Activated naive CD4-positive, alpha-beta T cell treated with anti-CD3 and anti-CD28 coated beads, Interleukin-2, amount 50 U/mL, for 24 hours (primary cell): ENCODE measurements around the gene TRMT10B.
A peak's percentile ranks its signal among the peaks of the same experiment; 100 is the strongest.

ENCODE experiments used
- H3K27ac Mint-ChIP-seq: one replicate; pipeline ENCODE4 v1.8.0; 2021; ENCODE audit warnings: mild to moderate bottlenecking, mixed read lengths
- H3K27me3 Mint-ChIP-seq: one replicate; pipeline ENCODE4 v1.8.0; 2021; ENCODE audit warnings: mixed read lengths
- H3K36me3 Mint-ChIP-seq: one replicate; pipeline ENCODE4 v1.8.0; 2021; ENCODE audit warnings: mixed read lengths
- H3K4me1 Mint-ChIP-seq: one replicate; pipeline ENCODE4 v1.8.0; 2021; ENCODE audit warnings: mixed read lengths
- H3K4me3 Mint-ChIP-seq: one replicate; pipeline ENCODE4 v1.8.0; 2021; ENCODE audit warnings: mild to moderate bottlenecking, mixed read lengths
- H3K9me3 Mint-ChIP-seq: one replicate; pipeline ENCODE4 v1.8.0; 2021; ENCODE audit warnings: mixed read lengths

The TRMT10B gene

DNA sequence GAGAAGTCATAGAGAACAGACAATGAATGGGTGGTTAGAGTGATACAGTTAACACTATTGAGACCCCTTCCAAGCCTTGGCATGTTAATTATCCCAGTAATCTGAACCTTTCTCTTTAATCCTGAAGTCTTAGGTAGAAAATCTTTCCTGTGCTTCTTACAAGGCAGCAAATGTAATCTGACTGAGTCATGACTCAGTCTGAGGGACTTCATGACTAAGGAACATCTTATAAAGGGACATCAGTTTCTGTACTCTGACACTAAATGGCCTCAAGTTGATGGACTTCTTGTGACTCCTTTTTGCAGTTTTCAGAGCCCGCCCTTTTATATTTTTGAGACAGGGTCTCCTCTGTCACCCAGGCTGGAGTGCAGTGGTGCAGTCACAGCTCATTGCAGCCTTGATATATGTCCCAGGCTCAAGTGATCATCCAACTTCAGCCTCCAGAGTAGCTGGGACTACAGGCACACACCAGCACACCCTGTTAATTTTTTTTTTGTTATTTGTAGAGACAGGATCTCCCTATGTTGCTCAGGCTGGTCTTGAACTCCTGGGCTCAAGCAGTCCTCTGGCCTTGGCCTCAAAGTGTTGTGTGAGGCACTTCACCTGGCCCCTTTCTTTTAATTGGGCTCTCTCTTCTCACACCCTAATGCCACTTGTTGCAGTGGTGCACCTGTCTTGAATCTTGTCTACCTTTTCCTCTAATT lies 21.8 kb downstream of the TRMT10B start:
- no peak overlapping the region for H3K27ac Mint-ChIP-seq
- H3K4me3 Mint-ChIP-seq, result no peak overlapping the region
- H3K36me3 Mint-ChIP-seq, result peaks cover 16% of the 10 kb centered on the region
- no peaks in the 10 kb centered on the region for H3K27me3 Mint-ChIP-seq
- H3K9me3 Mint-ChIP-seq, result no peaks in the 10 kb centered on the region
- H3K4me1 Mint-ChIP-seq, result peaks cover 5% of the 10 kb centered on the region

DNA sequence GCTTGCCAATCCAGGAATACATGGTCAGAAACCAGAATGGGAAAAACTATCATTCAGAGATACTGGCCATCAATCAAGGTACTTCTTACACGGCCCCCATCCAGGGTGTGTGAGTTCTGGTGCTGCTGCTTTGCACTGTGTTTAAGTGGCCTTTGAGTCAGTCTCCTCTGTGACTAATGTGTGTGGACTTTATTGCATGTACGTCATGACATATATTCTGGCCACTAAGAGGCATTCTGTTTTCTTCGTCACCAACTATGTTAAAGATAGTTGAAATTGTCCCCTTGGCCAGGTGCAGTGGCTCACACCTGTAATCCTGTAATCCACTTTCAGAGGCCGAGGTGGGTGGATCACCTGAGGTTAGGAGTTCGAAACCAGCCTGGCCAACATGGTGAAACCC lies 22.7 kb downstream of the TRMT10B start:
- H3K27me3 Mint-ChIP-seq, result no peaks in the 10 kb centered on the region
- H3K4me1 Mint-ChIP-seq, result peaks cover 15% of the 10 kb centered on the region
- H3K9me3 Mint-ChIP-seq, result no peaks in the 10 kb centered on the region
- H3K36me3 Mint-ChIP-seq, result peaks cover 15% of the 10 kb centered on the region
- no peak overlapping the region for H3K27ac Mint-ChIP-seq
- H3K4me3 Mint-ChIP-seq, result no peak overlapping the region

DNA sequence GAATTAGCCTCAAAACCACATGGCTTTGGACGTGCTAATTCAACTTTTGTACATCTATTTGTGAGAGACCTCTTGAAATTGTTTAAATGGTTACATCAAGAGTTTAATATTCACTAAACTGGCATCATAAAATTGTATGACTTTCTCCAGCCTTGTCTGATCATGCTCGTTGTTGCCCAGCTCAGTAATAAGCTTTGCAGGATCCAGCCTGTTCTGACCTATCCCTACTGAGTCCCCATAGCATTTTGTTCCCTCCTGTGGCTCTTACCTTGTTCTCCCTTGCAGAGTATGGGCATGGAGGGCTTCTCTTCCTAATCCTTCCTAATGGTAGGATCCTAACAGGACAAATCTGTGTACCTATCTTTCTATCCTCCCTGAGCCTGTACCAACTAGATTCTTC lies 24.9 kb downstream of the TRMT10B start:
- Mint-ChIP-seq H3K4me1 (peaks cover 35% of the 10 kb centered on the region), H3K36me3 (peaks cover 21% of the 10 kb centered on the region), H3K4me3 (no peak overlapping the region)

DNA sequence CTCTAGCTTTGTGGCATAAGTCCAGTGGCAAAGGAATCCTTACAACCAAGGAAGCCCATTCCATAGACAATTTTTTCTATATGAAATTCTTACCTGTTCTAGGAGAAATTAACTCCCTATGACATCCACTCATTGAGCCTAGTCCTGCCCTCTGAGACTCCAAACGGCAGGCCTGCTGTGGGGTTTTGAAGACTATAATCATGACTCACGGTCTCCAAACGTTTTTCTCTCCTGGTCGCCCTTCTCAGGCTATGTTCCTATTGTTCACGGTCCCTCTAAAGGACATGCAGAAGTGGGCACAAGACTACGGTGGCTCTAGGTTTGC lies 30.6 kb downstream of the TRMT10B start:
- peaks cover 10% of the 10 kb centered on the region for H3K36me3 Mint-ChIP-seq
- no peaks in the 10 kb centered on the region for H3K9me3 Mint-ChIP-seq
- peaks cover 43% of the 10 kb centered on the region for H3K4me1 Mint-ChIP-seq
- H3K4me3 Mint-ChIP-seq, result peak overlapping the region; percentile 97
- no peaks in the 10 kb centered on the region for H3K27me3 Mint-ChIP-seq
- peak overlapping the region; percentile 97 for H3K27ac Mint-ChIP-seq

More for the DNA sequence above, 24.9 kb downstream of the TRMT10B start:
- Mint-ChIP-seq H3K9me3 (no peaks in the 10 kb centered on the region), H3K27ac (no peak overlapping the region), H3K27me3 (no peaks in the 10 kb centered on the region)

DNA sequence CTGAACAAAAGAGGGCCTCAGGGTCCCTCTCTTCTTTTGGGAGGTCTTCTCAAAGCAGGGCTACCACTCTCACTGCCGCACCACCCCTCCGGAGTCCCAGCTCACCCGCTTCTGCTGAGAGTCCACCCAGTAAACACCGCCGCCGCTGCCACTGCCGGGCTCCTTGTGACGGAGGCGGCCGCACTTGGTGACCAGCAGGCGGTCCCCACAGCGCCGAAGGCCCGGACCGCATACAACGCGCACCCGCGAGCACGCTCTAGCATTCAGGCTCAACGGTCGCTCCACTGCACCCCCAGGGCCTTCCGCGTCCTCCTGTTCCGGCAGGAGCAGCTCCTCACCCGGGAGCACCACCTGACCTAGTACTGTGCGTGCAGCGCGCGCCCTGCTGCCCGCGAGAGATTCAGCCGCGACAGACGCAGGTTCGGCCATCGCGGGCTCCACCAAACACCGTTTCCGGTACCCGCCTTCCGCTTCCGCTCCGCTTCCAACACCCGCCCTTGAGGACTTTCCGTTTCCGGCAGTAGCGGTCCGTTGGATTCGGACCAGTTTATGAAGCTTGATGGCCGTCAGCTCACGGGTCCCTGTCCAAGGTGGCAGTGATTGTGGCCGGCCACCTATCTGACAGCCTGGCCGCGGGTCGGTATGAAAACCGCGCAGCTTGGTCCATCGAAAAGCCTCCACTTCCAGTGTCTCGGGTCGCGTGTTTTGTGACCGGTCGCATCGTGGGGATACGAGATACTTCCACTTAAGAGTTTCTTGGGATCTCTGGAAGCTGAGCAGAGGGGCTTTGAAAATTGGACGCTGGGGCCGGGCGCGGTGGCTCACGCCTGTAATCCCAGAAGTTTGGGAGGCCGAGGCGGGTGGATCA lies 31.2 kb downstream of the TRMT10B start, which contains the start of gene EXOSC3:
EXOSC3 (minus strand) TSS at position 449 of the 868 bp plus-strand sequence; CDS start at position 429, 20 bp downstream.
- no peaks in the 10 kb centered on the region for H3K27me3 Mint-ChIP-seq
- peak within 1 kb of the TSS; percentile 97 for H3K4me3 Mint-ChIP-seq
- H3K36me3 Mint-ChIP-seq, result peaks cover 10% of the 10 kb centered on the region
- H3K4me1 Mint-ChIP-seq, result peaks cover 41% of the 10 kb centered on the region
- peak within 1 kb of the TSS; percentile 97 for H3K27ac Mint-ChIP-seq
- no peaks in the 10 kb centered on the region for H3K9me3 Mint-ChIP-seq

- no peaks in the 10 kb centered on the region for H3K27me3 Mint-ChIP-seq
Measured at GRCh38 chr9:37787059-37787458, 33.5 kb downstream of the TRMT10B start.

GRCh38 chr9:37788332-37788731 lies 34.7 kb downstream of the TRMT10B start:
- H3K4me3 Mint-ChIP-seq, result no peak overlapping the region
- no peak overlapping the region for H3K27ac Mint-ChIP-seq
- no peaks in the 10 kb centered on the region for H3K9me3 Mint-ChIP-seq
- H3K27me3 Mint-ChIP-seq, result no peaks in the 10 kb centered on the region
- H3K36me3 Mint-ChIP-seq, result peaks cover 6% of the 10 kb centered on the region
- peaks cover 10% of the 10 kb centered on the region for H3K4me1 Mint-ChIP-seq

More at GRCh38 chr9:37787059-37787458, 33.5 kb downstream of the TRMT10B start:
- H3K9me3 Mint-ChIP-seq, result no peaks in the 10 kb centered on the region
- no peak overlapping the region for H3K27ac Mint-ChIP-seq
- H3K4me1 Mint-ChIP-seq, result peaks cover 23% of the 10 kb centered on the region
- no peak overlapping the region for H3K4me3 Mint-ChIP-seq
- peaks cover 15% of the 10 kb centered on the region for H3K36me3 Mint-ChIP-seq

DNA sequence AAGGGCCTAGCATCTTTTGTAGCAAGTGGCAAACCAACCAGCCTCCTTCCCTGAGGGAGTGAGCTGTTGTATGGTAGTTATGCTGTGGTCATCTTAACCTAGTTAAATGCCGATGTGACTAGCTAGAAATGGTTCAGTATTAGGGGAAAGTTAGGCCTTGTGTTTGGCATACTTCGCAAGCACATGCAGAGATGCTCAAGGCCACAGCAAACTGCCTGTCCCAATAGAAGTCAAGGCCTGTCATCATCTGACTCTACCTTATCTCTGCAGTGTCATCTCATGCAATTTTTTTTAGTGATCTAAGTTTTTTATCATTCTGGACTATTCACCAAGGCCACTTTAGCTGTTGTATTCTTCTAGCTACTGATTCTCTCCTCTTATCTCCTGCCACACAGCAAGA lies 36.5 kb downstream of the TRMT10B start:
- peaks cover 6% of the 10 kb centered on the region for H3K36me3 Mint-ChIP-seq
- peaks cover 5% of the 10 kb centered on the region for H3K4me1 Mint-ChIP-seq
- no peak overlapping the region for H3K4me3 Mint-ChIP-seq
- H3K27ac Mint-ChIP-seq, result no peak overlapping the region
- no peaks in the 10 kb centered on the region for H3K27me3 Mint-ChIP-seq
- no peaks in the 10 kb centered on the region for H3K9me3 Mint-ChIP-seq

DNA sequence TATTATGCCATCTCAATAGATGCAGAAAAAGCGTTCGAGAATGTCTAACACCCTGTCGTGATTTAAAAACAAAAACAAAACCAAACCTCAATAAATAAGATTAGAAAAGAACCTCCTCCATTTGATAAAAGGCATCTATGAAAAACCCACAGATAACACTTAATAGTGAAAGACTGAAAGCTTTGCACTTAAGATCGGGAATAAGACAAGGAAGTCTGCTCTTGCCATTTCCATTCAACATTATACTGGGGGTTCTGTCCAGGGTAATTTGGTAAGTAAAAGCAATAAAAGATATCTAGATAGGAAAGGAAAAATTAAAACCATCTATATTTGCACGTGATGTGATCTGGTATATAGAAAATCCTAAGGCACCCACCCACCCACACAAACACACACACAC lies 38.5 kb downstream of the TRMT10B start:
- Mint-ChIP-seq H3K4me3 (no peak overlapping the region), H3K4me1 (no peaks in the 10 kb centered on the region), H3K27me3 (no peaks in the 10 kb centered on the region), H3K9me3 (no peaks in the 10 kb centered on the region), H3K27ac (no peak overlapping the region), H3K36me3 (peaks cover 6% of the 10 kb centered on the region)

DNA sequence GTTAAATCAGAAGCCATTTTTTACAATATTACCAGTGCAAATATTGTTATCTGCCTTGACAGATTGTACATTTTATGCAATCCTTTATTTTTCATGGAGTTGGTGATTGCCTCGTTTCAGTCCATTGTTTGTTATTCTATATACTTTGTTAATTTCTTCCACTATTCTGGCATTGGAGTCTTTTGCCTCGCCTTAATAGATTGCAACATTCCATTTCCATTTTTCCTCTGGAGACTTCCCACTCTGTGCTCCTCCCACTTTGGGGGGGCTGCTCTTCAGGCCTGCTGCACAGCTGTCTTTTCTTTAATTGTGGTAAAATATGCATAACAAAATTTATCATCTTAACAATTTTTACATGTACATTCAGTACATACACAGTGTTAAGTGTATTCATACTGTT lies 42.6 kb downstream of the TRMT10B start:
- Mint-ChIP-seq H3K36me3 (peaks cover 5% of the 10 kb centered on the region), H3K27me3 (no peaks in the 10 kb centered on the region), H3K27ac (no peak overlapping the region), H3K4me1 (peaks cover 17% of the 10 kb centered on the region), H3K9me3 (no peaks in the 10 kb centered on the region), H3K4me3 (no peak overlapping the region)

GRCh38 chr9:37798677-37799076 lies 45.1 kb downstream of the TRMT10B start:
- no peak overlapping the region for H3K4me3 Mint-ChIP-seq
- no peaks in the 10 kb centered on the region for H3K9me3 Mint-ChIP-seq
- no peak overlapping the region for H3K27ac Mint-ChIP-seq
- no peaks in the 10 kb centered on the region for H3K27me3 Mint-ChIP-seq
- H3K4me1 Mint-ChIP-seq, result peaks cover 35% of the 10 kb centered on the region
- peaks cover 1% of the 10 kb centered on the region for H3K36me3 Mint-ChIP-seq

GRCh38 chr9:37800631-37801286 lies 47.2 kb downstream of the TRMT10B start, which contains the start of gene DCAF10:
Gene DCAF10, plus strand, starts transcription at chr9:37800797. Its CDS starts 70 bp downstream, at chr9:37800867.
- H3K4me3 Mint-ChIP-seq, result peak within 1 kb of the TSS; percentile 91
- peaks cover 54% of the 10 kb centered on the region for H3K4me1 Mint-ChIP-seq
- no peaks in the 10 kb centered on the region for H3K27me3 Mint-ChIP-seq
- peak within 1 kb of the TSS; percentile 90 for H3K27ac Mint-ChIP-seq
- no peaks in the 10 kb centered on the region for H3K9me3 Mint-ChIP-seq
- H3K36me3 Mint-ChIP-seq, result peaks cover 3% of the 10 kb centered on the region

DNA sequence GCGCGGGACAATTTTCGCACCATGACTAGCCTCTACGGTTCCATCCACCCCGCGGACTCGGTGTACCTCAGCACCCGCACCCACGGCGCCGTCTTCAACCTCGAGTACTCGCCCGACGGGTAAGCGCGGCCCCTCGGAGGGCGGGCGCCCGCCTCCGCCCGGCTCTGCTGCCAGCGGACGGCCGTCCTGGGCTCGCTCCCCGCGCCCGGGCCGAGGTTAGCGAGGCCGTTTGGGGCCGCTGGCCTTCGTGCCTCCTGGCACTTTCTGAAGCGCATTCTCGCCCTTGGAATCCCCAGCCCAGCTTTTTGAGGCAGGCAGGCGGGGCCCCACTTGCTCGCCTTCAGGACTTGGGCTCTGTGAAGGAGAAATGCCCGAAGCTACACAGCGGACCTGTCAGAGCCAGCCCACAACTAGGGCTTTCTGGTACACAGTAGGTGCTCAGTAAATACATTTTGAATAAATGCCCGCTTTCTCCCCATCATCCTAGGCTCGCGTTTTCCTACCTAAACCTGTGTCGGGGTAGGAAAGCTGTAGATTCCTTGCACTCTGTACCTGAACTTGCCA lies 47.8 kb downstream of the TRMT10B start:
- Mint-ChIP-seq H3K27ac (peak overlapping the region; percentile 77), H3K4me3 (peak overlapping the region; percentile 91), H3K27me3 (no peaks in the 10 kb centered on the region), H3K36me3 (peaks cover 3% of the 10 kb centered on the region), H3K9me3 (no peaks in the 10 kb centered on the region), H3K4me1 (peaks cover 58% of the 10 kb centered on the region)

- H3K4me1 Mint-ChIP-seq, result peaks cover 63% of the 10 kb centered on the region
- no peaks in the 10 kb centered on the region for H3K9me3 Mint-ChIP-seq
- peak overlapping the region; percentile 77 for H3K27ac Mint-ChIP-seq
- peak overlapping the region; percentile 91 for H3K4me3 Mint-ChIP-seq
- peaks cover 3% of the 10 kb centered on the region for H3K36me3 Mint-ChIP-seq
- no peaks in the 10 kb centered on the region for H3K27me3 Mint-ChIP-seq
Measured at GRCh38 chr9:37801959-37802711, 48.5 kb downstream of the TRMT10B start.

DNA sequence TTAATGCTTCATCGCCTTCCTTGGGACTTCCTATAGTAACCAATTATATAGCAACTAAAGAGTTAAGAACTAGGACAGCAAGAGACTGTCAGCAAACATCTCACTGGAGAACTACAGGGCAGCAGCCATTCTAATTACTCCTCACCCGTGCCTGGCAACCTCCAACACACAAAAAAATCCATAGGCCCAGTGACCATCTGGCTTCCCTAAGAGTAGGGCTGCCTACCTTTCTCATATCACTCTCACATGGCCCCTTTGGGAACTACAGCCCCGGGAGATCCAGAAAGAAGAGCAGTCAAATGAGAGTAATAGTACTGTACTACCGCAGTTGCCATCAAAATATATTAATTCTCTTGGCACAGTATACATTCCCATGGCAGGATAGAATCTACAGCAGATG lies 52.7 kb downstream of the TRMT10B start:
- H3K27me3 Mint-ChIP-seq, result no peaks in the 10 kb centered on the region
- peaks cover 58% of the 10 kb centered on the region for H3K4me1 Mint-ChIP-seq
- no peak overlapping the region for H3K27ac Mint-ChIP-seq
- H3K4me3 Mint-ChIP-seq, result no peak overlapping the region
- H3K9me3 Mint-ChIP-seq, result no peaks in the 10 kb centered on the region
- peaks cover 1% of the 10 kb centered on the region for H3K36me3 Mint-ChIP-seq
